Fibroblast of peridontal ligament (primary cell): ENCODE measurements around the gene GABRG1.

Experiments used
- DNase-seq: peaks from one replicate; pipeline ENCODE4 v3.0.0-alpha.2; 2010; ENCODE audit errors: extremely low read depth

The GABRG1 gene

GRCh38 chr4:46123913-46124755, at the start of gene GABRG1:
Gene GABRG1, minus strand, starts transcription at chr4:46124054. Its CDS starts 141 bp downstream, at chr4:46123913.
- no peak for DNase-seq

DNA sequence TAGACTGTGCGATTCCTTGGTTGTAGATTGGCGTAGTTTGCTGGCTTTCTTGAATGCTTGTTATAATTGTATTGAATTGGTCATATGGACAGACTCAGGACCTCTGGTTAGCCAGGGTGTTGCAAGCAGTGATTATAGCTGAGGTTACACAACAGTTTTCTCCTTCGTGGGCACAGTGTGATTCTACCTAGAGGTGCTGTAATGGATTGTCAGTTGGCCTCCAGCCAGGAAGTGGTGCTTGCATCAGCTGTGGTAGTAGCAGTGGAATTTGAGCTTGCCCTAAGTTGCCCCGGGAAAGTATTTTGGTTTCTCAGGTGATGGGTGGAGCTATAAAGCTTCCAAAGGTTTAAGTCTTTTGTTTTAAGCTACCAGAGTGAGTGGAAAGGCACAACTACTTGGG, 23.1 kb upstream of the GABRG1 start:
- DNase-seq: no peak

- DNase-seq: no peak
Measured at GRCh38 chr4:46131498-46132057, 7.7 kb upstream of the GABRG1 start.

GRCh38 chr4:46124773-46125413, 1.0 kb upstream of the GABRG1 start:
- no peak for DNase-seq

- no peak for DNase-seq
Measured at GRCh38 chr4:46081674-46082073, 42.2 kb downstream of the GABRG1 start.

GRCh38 chr4:46081248-46081647, 42.6 kb downstream of the GABRG1 start:
- no peak for DNase-seq

DNA sequence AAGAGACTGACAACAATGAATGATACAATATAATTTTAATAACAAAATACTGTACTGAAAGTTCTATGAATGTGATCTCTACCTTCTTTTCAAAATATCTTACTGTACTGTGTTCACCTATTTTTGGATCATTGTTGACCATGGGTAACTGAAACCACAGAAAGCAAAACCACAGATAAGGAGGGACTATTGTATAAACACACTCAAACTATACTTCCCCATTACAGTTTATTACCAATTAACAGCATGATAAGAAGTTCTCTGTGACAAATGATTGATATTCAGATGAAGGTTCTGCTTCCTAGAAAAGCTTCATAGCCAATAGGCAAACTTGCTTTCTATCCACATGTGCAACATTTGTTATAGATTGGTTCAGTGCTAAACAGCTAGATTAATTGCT, 50.1 kb downstream of the GABRG1 start:
- DNase-seq: no peak

DNA sequence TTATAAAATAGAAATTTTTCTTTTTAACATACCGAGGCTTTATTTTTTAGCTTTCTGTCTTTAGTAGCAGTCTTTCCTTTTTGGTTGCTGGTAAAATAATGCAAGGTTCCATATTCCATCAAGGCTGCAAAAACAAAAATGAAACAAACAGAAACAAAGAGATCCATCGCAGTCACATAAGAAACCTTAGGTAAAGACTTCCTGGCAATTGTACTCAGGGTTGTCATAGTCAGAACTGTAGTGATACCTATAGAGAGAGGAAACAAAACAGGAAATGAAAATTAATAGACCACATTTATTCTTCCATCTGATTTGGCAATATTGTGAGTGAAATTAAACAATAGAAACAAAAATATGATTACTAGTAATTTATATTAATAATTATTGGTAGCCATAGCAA, 72.5 kb downstream of the GABRG1 start:
- DNase-seq: no peak

DNA sequence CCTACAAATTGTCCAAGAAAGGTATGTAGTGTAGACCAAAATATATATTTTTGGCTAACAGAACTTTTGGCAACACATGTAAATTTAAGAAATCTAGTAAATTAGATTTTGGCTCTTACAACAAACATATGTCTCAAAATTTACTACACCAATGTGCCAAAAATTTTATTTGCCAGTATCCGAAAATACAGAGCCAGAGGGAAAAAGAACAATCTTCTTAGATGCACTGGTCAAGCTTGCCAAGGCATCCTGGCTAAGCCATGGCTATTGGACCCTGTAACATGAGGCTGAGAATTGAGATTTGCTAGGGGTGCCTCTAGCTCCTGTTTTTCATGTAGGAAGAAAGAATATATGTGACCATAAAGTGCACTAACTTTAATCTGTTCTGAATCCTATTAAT, 91.8 kb downstream of the GABRG1 start:
- DNase-seq: no peak

DNA sequence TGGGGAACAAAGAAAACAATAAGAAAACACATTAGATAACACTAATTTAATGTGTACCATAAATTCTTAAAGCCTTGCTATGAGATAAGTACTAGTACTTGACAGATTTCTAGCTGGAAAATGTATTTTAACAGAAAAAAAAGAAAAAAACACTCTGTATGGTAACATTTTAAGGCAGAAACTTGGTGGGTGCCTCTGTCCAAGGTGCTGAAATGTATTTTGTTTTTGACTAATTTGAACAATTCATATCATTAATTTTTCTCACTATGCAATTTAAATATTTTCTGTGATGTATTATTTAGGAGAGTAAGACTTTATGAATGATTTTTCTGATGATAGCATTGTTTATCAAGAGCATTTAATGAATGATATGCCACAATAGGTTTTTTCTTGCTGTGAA, 107.5 kb downstream of the GABRG1 start:
- DNase-seq: peak; percentile 0

DNA sequence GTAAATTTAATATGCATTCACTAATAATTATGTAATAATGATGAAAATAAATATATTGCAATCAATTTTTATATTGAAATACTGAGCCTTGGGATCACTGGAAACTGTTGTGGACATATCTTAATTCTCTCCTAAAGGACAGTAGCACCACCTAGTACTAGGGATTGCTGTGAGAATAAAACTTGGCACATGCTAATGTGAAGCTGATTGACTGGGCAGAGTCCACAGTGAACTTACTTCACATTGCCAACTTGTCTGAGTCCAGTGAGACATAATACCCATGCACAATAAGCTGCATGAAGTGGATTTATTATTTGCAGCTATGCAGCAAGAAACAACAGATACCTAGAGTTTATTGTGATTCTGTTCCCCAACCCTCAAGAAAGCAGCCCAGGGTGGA, 131.1 kb downstream of the GABRG1 start:
- no peak for DNase-seq

DNA sequence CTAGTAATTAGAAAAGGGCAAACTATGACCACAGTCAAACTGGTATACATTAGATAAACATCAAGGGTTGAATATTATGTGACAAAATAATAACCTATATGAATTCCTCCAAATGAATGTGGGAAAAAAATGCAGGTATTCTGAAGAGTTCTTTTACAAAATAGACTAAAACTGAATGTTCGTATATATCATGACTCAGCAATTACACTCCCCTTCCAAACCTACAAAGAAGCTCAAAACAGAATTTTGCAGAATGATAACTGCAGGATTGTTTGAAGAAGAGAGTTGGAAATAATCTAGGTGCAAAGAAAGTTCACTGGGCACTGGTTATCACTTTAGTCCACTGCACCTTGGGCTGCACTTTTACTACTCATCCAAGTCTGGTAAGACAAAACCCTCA, 134.1 kb downstream of the GABRG1 start:
- DNase-seq: no peak

DNA sequence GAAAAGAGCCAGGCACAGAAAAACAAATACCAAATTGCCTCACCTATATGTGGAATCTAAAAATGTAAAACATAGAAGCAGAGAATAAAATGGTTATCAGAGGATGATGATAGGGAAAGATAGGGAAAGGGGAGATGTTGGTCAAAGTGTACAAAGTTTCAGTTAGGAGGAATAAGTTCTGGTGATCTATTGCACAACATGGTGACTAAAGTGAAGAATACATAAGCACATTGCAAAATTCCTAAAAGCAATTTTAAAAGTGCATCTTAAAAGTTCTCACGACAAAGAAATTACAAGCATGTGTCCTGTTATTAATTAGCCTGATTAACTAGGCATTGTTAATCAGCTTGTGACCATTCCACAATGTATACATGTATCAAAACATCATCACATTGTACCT, 136.0 kb downstream of the GABRG1 start:
- no peak for DNase-seq
